GM20000 (cell line): Measurements from ENCODE around the gene GNRHR.
"Not testable (repeated sequence)": the region's sequence is repeated elsewhere in the genome, so short reads cannot be mapped to it uniquely, and the experiment has no call there.

Experiments used
- DNase-seq: peaks from one replicate; pipeline ENCODE4 v3.0.0; 2012; ENCODE audit warnings: low spot score
- CTCF ChIP-seq: IDR thresholded peaks from 2 replicates; pipeline ENCODE4 v1.5.1; 2012; ENCODE audit warnings: mild to moderate bottlenecking, control low read depth; ENCODE audit errors: extremely low read depth, missing control alignments

The GNRHR gene

GRCh38 chr4:67735325-67735724 is 18.9 kb downstream of the GNRHR start:
- no peak for DNase-seq
- TF ChIP-seq CTCF: no peak

- not testable (repeated sequence) for DNase-seq
Observed at GRCh38 chr4:67730511-67730910, 23.7 kb downstream of the GNRHR start.

- no peak for TF ChIP-seq CTCF
- no peak for DNase-seq
Observed at GRCh38 chr4:67727124-67727850, 26.9 kb downstream of the GNRHR start.

GRCh38 chr4:67725981-67726380 is 28.2 kb downstream of the GNRHR start:
- DNase-seq: no peak
- TF ChIP-seq CTCF: no peak

- no peak for TF ChIP-seq CTCF
- DNase-seq: no peak
Observed at GRCh38 chr4:67725132-67725531, 29.1 kb downstream of the GNRHR start.

GRCh38 chr4:67723949-67724348 is 30.2 kb downstream of the GNRHR start:
- TF ChIP-seq CTCF: no peak
- DNase-seq: no peak

GRCh38 chr4:67723341-67723740 is 30.8 kb downstream of the GNRHR start:
- DNase-seq: no peak
- TF ChIP-seq CTCF: no peak
